GM19238 (cell line): Measurements from ENCODE around the gene ANKRD36B.
"Not testable (repeated sequence)": the region's sequence is repeated elsewhere in the genome, so short reads cannot be mapped to it uniquely, and the experiment has no call there.

Experiments used
- DNase-seq: peaks from one replicate; pipeline ENCODE4 v3.0.0; 2011; ENCODE audit warnings: low spot score; ENCODE audit not compliant: insufficient read length

ANKRD36B gene

GRCh38 chr2:97549058-97549457, 40.6 kb downstream of the ANKRD36B start:
- not testable (repeated sequence) for DNase-seq

- DNase-seq: not testable (repeated sequence)
Observed at GRCh38 chr2:97548536-97548935, 41.1 kb downstream of the ANKRD36B start.

DNA sequence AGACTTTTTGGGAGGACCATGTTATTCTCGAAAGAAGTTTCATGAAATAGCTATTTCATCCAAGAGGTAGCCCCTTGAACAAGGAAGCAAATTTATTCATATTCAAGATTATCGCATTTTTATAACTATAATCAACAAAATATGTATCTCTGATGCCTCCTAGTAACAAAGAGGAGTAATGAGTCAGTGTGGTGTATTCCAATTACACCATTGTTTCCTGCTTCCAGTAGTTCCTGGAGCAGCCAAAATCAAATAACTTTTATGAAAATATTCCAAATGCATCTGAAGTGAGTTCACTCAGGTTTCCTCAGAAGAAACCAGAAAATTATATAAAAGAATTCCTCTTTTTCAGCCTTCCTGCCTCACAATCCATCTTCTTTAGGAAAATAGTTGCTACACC, 43.0 kb downstream of the ANKRD36B start:
- no peak for DNase-seq

DNA sequence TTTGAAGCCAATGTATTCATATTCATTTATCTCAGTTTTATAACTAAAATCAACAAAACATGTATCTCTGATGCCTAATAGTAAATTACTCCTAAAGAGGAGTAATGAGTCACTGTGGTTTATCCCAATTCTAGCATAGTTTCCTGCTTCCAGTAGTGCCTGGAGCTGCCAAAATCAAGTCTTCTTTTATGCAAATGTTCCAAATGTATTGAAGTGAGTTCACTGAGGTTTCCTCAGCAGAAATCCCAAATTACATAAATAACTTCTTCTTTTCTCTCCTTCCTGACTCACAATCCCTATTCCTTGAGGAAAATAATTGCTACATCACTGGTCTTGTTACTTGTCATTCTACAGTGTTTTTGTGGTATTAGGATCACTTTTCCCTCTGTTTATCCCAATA, 44.8 kb downstream of the ANKRD36B start:
- not testable (repeated sequence) for DNase-seq

DNA sequence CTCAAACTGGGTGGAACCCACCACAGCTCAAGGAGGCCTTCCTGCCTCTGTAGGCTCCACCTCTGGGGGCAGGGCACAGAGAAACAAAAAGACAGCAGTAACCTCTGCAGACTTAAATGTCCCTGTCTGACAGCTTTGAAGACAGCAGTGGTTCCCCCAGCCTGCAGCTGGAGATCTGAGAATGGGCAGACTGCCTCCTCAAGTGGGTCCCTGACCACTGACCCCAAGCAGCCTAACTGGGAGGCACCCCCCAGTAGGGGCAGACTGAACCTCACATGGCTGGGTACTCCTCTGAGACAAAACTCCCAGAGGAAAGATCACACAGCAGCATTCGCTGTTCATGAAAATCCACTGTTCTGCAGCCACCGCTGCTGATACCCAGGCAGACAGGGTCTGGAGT, 63.8 kb downstream of the ANKRD36B start:
- DNase-seq: not testable (repeated sequence)

- not testable (repeated sequence) for DNase-seq
Observed at GRCh38 chr2:97523816-97524215, 65.9 kb downstream of the ANKRD36B start.

GRCh38 chr2:97522916-97523555, 66.6 kb downstream of the ANKRD36B start:
- not testable (repeated sequence) for DNase-seq

DNA sequence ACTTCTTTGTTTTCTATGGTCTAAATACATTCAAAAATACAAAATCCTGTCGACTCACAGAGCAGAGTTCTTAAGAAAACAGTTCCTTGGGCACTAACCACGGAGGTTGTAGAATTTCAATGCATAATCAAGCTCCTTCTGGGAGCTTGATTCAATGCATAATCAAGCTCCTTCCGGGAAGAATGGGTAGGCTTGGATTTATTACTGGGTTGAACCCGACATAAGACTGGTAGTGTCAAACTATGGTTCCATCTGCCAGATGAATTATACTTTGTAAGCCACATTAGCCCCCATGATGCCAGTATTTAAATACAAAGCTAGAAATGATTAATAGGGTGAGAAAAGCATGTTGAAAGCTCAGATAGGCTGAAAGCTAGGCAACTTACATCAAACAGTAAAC, 94.0 kb downstream of the ANKRD36B start:
- DNase-seq: not testable (repeated sequence)

DNA sequence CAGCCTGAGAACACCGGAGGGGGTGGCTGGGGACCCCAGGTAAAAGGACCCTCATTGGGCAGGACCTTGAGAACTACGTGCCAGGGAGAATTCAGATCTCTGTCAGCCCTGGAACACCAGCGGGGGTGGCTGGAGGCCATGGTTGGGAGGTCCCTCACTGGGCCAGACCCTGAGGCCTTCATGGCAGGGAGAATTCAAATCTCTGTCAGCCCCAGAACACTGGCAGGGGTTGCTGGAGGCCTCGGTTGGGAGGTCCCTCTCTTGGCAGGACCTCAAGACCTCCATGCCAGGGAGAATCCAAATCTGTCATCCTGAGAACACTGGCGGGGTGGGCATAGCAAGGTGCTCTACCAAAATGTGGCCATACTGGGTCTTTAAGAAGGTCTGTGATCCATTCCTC, 99.5 kb downstream of the ANKRD36B start:
- not testable (repeated sequence) for DNase-seq
